ENCODE data around the gene PLA2G12A.

DNA sequence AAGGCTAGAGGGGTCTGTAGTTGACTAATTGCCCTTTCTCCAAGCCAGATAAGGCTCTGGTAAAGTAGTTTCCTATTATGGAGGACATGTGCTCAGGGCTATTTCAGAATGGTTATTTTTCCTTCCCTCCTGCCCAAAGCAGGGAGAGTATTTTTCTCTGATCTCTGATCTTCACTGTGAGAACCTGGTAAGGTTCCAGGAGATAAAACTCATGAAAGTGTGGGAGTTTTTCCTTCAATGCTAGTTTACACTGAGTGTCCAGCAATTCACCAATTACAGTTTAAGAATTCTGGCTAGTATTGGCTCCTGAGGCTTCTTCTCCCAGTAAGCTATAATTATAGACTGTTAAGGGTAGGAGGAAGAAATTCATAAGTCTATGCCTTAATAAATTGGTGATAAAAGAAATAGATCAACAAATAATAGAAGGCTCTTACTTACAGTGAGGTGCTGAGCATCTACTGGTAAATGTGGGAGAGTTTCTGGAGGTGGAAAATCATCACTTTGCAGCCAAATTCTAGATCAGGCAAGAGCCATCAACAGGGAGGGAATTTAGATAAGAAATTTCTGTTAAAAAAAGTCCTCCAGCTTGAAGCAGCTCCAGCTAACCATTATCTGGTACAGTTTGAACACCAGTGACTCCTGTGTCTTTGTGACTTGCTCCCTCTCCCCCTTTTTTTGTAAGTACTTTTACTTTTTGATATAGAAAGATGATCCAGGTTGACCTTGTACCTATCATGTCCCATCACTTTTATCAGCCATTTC, 57.5 kb downstream of the PLA2G12A start:
- TF ChIP-seq CREB5 (CRISPR knock-in tag; IDR thresholded peaks at IDR 0.05; ENCODE audit: low read depth) (no peak), ZFP30 (CRISPR knock-in tag; IDR thresholded peaks at IDR 0.05) (no peak), ARNTL (CRISPR knock-in tag; IDR thresholded peaks at IDR 0.05; ENCODE audit: borderline replicate concordance, low read depth) (no peak), ZFP3 (CRISPR knock-in tag; IDR thresholded peaks at IDR 0.05) (no peak), ZC3H10 (CRISPR knock-in tag; IDR thresholded peaks at IDR 0.05) (no peak), GLIS3 (CRISPR knock-in tag; IDR thresholded peaks at IDR 0.05) (no peak), PATZ1 (CRISPR knock-in tag; IDR thresholded peaks at IDR 0.05; ENCODE audit: borderline replicate concordance) (no peak), TOX (CRISPR knock-in tag; IDR thresholded peaks at IDR 0.05; ENCODE audit: borderline replicate concordance) (no peak)

All from SK-N-SH treated with all-trans-retinoic acid at 6 μM for 48 hours (cell line).